Measurements from ENCODE around the gene UBE3D. TPM values are rescaled to one million over a fixed set of nuclear protein-coding genes. Genes with fewer than 3 reads are reported as not detected.

Gene UBE3D
- total RNA-seq, 1 experiment from 2014 or later = 10.7 TPM

- H3K9me3 Mint-ChIP-seq = no peaks in the 10 kb centered on the region
- H3K4me2 ChIP-seq (ENCODE audit: insufficient read depth, insufficient read length, low read length) = no peak overlapping the region
- no peak overlapping the region for H3T11ph ChIP-seq (ENCODE audit: low read length)
- H2AFZ ChIP-seq (ENCODE audit: low read length) = no peak overlapping the region
- no peak overlapping the region; a peak in 1 of 7 replicates for H3K27ac Mint-ChIP-seq
- no peak overlapping the region for H2BK12ac ChIP-seq (ENCODE audit: insufficient read length, low read depth, low read length)
- DNase-seq = no peak
- no peak overlapping the region for H3K4ac ChIP-seq (ENCODE audit: low read depth, low read length)
- no peak overlapping the region for H4K91ac ChIP-seq (ENCODE audit: insufficient read length, low read depth, low read length)
- H3K27ac ChIP-seq (ENCODE audit: insufficient read length, low read depth, low read length) = no peak overlapping the region
- no peak overlapping the region for H3K56ac ChIP-seq (ENCODE audit: insufficient read length, low read depth, low read length)
- H3K18ac ChIP-seq (ENCODE audit: insufficient read length, low read depth, low read length) = no peak overlapping the region
- H3K9ac ChIP-seq (ENCODE audit: extremely low read depth, insufficient read length, low read length) = no peak overlapping the region
- no peak overlapping the region for H4K5ac ChIP-seq (ENCODE audit: insufficient read length, low read depth, low read length)
- H2AK5ac ChIP-seq (ENCODE audit: insufficient read length, low read length) = no peak overlapping the region
- TF ChIP-seq CTCF (conservative IDR thresholded peaks at IDR 0.05) = no peak
- no peaks in the 10 kb centered on the region for H3K23me2 ChIP-seq (ENCODE audit: insufficient read length, low read depth, low read length, poor library complexity, severe bottlenecking)
- H4K20me1 ChIP-seq (ENCODE audit: control insufficient read depth, insufficient read depth, insufficient read length) = no peaks in the 10 kb centered on the region
- no peaks in the 10 kb centered on the region for H3K9me3 ChIP-seq (ENCODE audit: control insufficient read depth, low read depth, low read length)
- H2BK5ac ChIP-seq (ENCODE audit: insufficient read length, low read length) = no peak overlapping the region
- H3K4me1 ChIP-seq (ENCODE audit: insufficient read depth, low read length) = no peaks in the 10 kb centered on the region
- no peaks in the 10 kb centered on the region for H3K27me3 ChIP-seq (ENCODE audit: insufficient read depth, low read length)
- no peaks in the 10 kb centered on the region; the same call in 1 of the 2 replicates for H3K27me3 Mint-ChIP-seq (ENCODE audit: low read depth)
- no peaks in the 10 kb centered on the region for H3K79me2 ChIP-seq (ENCODE audit: insufficient read depth, low read length)
- no peak overlapping the region for H2BK120ac ChIP-seq (ENCODE audit: low read depth, low read length, poor library complexity, severe bottlenecking)
- H3K4me3 Mint-ChIP-seq = no peak overlapping the region
- no peak overlapping the region for H2BK20ac ChIP-seq (ENCODE audit: low read depth, low read length, poor library complexity, severe bottlenecking)
- H3K23ac ChIP-seq (ENCODE audit: insufficient read length, low read depth, low read length) = no peak overlapping the region
- H3K36me3 Mint-ChIP-seq (ENCODE audit: insufficient read depth in 1 of 3, low read depth in 3 of 3) = no peaks in the 10 kb centered on the region
- H4K8ac ChIP-seq (replicated peaks; ENCODE audit: insufficient read length, low read depth, low read length) = no peak overlapping the region
- no peaks in the 10 kb centered on the region for H3K79me1 ChIP-seq (ENCODE audit: insufficient read depth, low read depth, low read length, poor library complexity, severe bottlenecking)
- H2BK15ac ChIP-seq (ENCODE audit: low read depth, low read length) = no peak overlapping the region
- WGBS (ENCODE audit: extremely low coverage, insufficient read length, low lambda C conversion rate) = no CpG with 5 or more reads among the region's 1 CpG
- H3K14ac ChIP-seq (ENCODE audit: insufficient read depth, low read length) = no peak overlapping the region
- H3K4me1 Mint-ChIP-seq = peaks cover 3% of the 10 kb centered on the region in 2 experiments; a peak in 2 of 4 replicates
Observed at GRCh38 chr6:82906951-82907350, 158.7 kb downstream of the UBE3D start.

Measured in H9 (cell line).